SK-N-SH (cell line): ENCODE data around the gene ESPL1. TPM values are rescaled to one million over a fixed set of nuclear protein-coding genes. Genes with fewer than 3 reads are reported as not detected.

ENCODE experiments used
- CTCF ChIA-PET: fragments of 300-600, 350-600 bp; formaldehyde crosslinking; extraction: SDS; loops from one replicate; lab custom pipeline; 2021; lab: Yijun Ruan, JAX
- POLR2A ChIA-PET: fragments of 350-600 bp; sonication (Branson Sonifier 250); formaldehyde crosslinking; extraction: SDS; loops from one replicate; lab custom pipeline; 2020; ENCODE audit warnings: antibody characterized with exemption, inconsistent platforms; lab: Yijun Ruan, JAX
- DNase-seq: peaks from one replicate; pipeline ENCODE4 v3.0.0; 2012
- H2AFZ ChIP-seq: fragments of 200-600 bp; sonication (generic); 2 replicates; pipeline ENCODE4 v1.8.1; 2016; ENCODE audit warnings: antibody characterized with exemption, mild to moderate bottlenecking, low read depth
- H3F3A ChIP-seq: fragments of 200-600 bp; sonication (generic); replicated peaks from 2 replicates; pipeline ENCODE3; 2016; ENCODE audit warnings: antibody characterized with exemption, mild to moderate bottlenecking; ENCODE audit not compliant: insufficient read depth
- H3K27ac ChIP-seq, 2 experiments: fragments of 200-500 bp in 1 of 2; fragments of 200-600 bp in 1 of 2; sonication (Bioruptor generic) in 1 of 2; sonication (generic), shearing (Covaris generic) in 1 of 2; 2 replicates each; pipeline versions ENCODE4 v1.5.1 to v1.6.1; 2014 to 2016; ENCODE audit warnings: low read depth in 2 of 2, inconsistent platforms in 1 of 2, low read length in 1 of 2, mild to moderate bottlenecking in 1 of 2, mixed read lengths in 1 of 2
- H3K27me3 ChIP-seq: fragments of 200-600 bp; sonication (generic), shearing (Covaris generic); 2 replicates; pipeline ENCODE4 v1.6.1; 2016; ENCODE audit warnings: mixed run types; ENCODE audit not compliant: insufficient read depth
- H3K36me3 ChIP-seq, 2 experiments: fragments of 200-500 bp in 1 of 2; fragments of 200-600 bp in 1 of 2; sonication (Bioruptor generic) in 1 of 2; sonication (generic) in 1 of 2; replicated peaks in 1 of 2; 2 replicates each; pipeline versions ENCODE3 to v1.5.1; 2014 to 2016; ENCODE audit warnings: low read length in 1 of 2, mild to moderate bottlenecking in 1 of 2; ENCODE audit not compliant: insufficient read depth in 2 of 2, control insufficient read depth in 1 of 2
- H3K4me1 ChIP-seq, 2 experiments: fragments of 200-500 bp in 1 of 2; fragments of 200-600 bp in 1 of 2; sonication (Bioruptor generic) in 1 of 2; sonication (generic), shearing (Covaris generic) in 1 of 2; 2 replicates each; pipeline versions ENCODE4 v1.5.1 to v1.6.1; 2014 to 2016; ENCODE audit warnings: low read depth in 1 of 2, low read length in 1 of 2, mixed run types in 1 of 2; ENCODE audit not compliant: insufficient read depth in 2 of 2, control insufficient read depth in 1 of 2
- H3K4me2 ChIP-seq: fragments of 200-600 bp; sonication (generic), shearing (Covaris generic); 2 replicates; pipeline ENCODE4 v1.6.1; 2017; ENCODE audit warnings: mixed run types
- H3K4me3 ChIP-seq, 2 experiments: fragments of 200-500 bp in 1 of 2; fragments of 200-600 bp in 1 of 2; sonication (Bioruptor generic) in 1 of 2; sonication (generic), shearing (Covaris generic) in 1 of 2; 2 replicates each; pipeline versions ENCODE4 v1.5.1 to v1.8.1; 2014 to 2016; ENCODE audit warnings: low read depth in 2 of 2, inconsistent platforms in 1 of 2, low read length in 1 of 2, mild to moderate bottlenecking in 1 of 2, mixed read lengths in 1 of 2, moderate library complexity in 1 of 2
- H3K79me2 ChIP-seq: fragments of 200-600 bp; sonication (generic); 2 replicates; pipeline ENCODE4 v1.8.1; 2017; ENCODE audit warnings: mild to moderate bottlenecking; ENCODE audit not compliant: insufficient read depth
- H3K9ac ChIP-seq: fragments of 200-600 bp; sonication (generic); 2 replicates; pipeline ENCODE4 v1.6.1; 2017; ENCODE audit warnings: mixed run types
- H3K9me2 ChIP-seq: fragments of 200-600 bp; sonication (generic); 2 replicates; pipeline ENCODE4 v1.6.1; 2017; ENCODE audit warnings: mixed run types
- H3K9me3 ChIP-seq: fragments of 200-600 bp; sonication (generic); 2 replicates; pipeline ENCODE4 v1.6.1; 2017; ENCODE audit warnings: mixed run types, mild to moderate bottlenecking, moderate library complexity
- H4K20me1 ChIP-seq: fragments of 200-600 bp; sonication (generic); 2 replicates; pipeline ENCODE4 v1.6.1; 2017; ENCODE audit warnings: mild to moderate bottlenecking, mixed run types; ENCODE audit not compliant: insufficient read depth
- CTCF ChIP-seq: fragments of 200-600 bp; sonication (generic); IDR thresholded peaks from 2 replicates; pipeline ENCODE4 v1.6.1; 2017; ENCODE audit warnings: antibody characterized with exemption, mild to moderate bottlenecking, moderate library complexity
- FOXJ3 ChIP-seq: sonication (generic); formaldehyde crosslinking; IDR thresholded peaks from 2 replicates; pipeline ENCODE4 v1.5.1; 2020; ENCODE audit warnings: mild to moderate bottlenecking, missing genetic modification reagents
- FOXM1 ChIP-seq: IDR thresholded peaks from 2 replicates; pipeline ENCODE4 v1.4.0; 2012; ENCODE audit warnings: low read depth, mild to moderate bottlenecking
- GATA2 ChIP-seq: sonication (generic); formaldehyde crosslinking; IDR thresholded peaks from 2 replicates; pipeline ENCODE4 v1.5.0; 2020; ENCODE audit warnings: mild to moderate bottlenecking, missing genetic modification reagents
- NFIC ChIP-seq: IDR thresholded peaks from 2 replicates; pipeline ENCODE4 v1.4.0; 2012; ENCODE audit warnings: borderline replicate concordance
- RAD21 ChIP-seq: IDR thresholded peaks from 2 replicates; pipeline ENCODE4 v1.6.1; 2012; ENCODE audit warnings: mild to moderate bottlenecking, low read length
- SIN3A ChIP-seq: IDR thresholded peaks from 2 replicates; pipeline ENCODE4 v1.6.1; 2012; ENCODE audit warnings: low read depth, mild to moderate bottlenecking, low read length, moderate library complexity, borderline replicate concordance
- SMC3 ChIP-seq: IDR thresholded peaks from 2 replicates; pipeline ENCODE4 v1.6.1; 2012; ENCODE audit warnings: low read depth, low read length, improper control_type of control experiment
- TCF12 ChIP-seq: IDR thresholded peaks from 2 replicates; pipeline ENCODE4 v1.4.0; 2012
- TEAD4 ChIP-seq: IDR thresholded peaks from 2 replicates; pipeline ENCODE4 v1.4.0; 2012; ENCODE audit warnings: mild to moderate bottlenecking, borderline replicate concordance; ENCODE audit not compliant: insufficient read depth
- USF2 ChIP-seq: fragments of 150-350 bp; IDR thresholded peaks from 2 replicates; pipeline ENCODE4 v1.6.1; 2017; ENCODE audit warnings: antibody characterized with exemption, low read length, low read depth, borderline replicate concordance
- YY1 ChIP-seq: IDR thresholded peaks from 2 replicates; pipeline ENCODE4 v1.4.0; 2012; ENCODE audit warnings: low read depth, mild to moderate bottlenecking
- WGBS: methylation state at CpG from one replicate; pipeline ENCODE4 v1.1.6; 2017; ENCODE audit warnings: low lambda C conversion rate; 5-methylcytosine and 5-hydroxymethylcytosine counted together
- polyA plus RNA-seq, 3 experiments: library from polyadenylated mRNA; depleted of rRNA; stranded (reverse); fragments of >200 nt; gene quantifications; 2 replicates each; pipeline ENCODE4 v1.2.3, GENCODE V29; 2012
- TF ChIP-seq, protein P1 (sequence below): IDR thresholded peaks from 2 replicates; pipeline ENCODE4 v1.4.0; 2012; ENCODE audit warnings: low read depth
- TF ChIP-seq, protein P2 (sequence below): fragments of 150-350 bp; IDR thresholded peaks from 2 replicates; pipeline ENCODE4 v1.6.1; 2016; ENCODE audit warnings: mild to moderate bottlenecking, low read depth, low read length
- TF ChIP-seq, protein P3 (sequence below): IDR thresholded peaks from 2 replicates; pipeline ENCODE4; 2012
- TF ChIP-seq, protein P4 (sequence below): IDR thresholded peaks from 2 replicates; pipeline ENCODE4 v1.4.0; 2012; ENCODE audit warnings: low read depth, borderline replicate concordance

Gene ESPL1
- polyA plus RNA-seq, 1 of the 3 experiments (the other 2 are of a cell fraction): 8.6 TPM

DNA sequence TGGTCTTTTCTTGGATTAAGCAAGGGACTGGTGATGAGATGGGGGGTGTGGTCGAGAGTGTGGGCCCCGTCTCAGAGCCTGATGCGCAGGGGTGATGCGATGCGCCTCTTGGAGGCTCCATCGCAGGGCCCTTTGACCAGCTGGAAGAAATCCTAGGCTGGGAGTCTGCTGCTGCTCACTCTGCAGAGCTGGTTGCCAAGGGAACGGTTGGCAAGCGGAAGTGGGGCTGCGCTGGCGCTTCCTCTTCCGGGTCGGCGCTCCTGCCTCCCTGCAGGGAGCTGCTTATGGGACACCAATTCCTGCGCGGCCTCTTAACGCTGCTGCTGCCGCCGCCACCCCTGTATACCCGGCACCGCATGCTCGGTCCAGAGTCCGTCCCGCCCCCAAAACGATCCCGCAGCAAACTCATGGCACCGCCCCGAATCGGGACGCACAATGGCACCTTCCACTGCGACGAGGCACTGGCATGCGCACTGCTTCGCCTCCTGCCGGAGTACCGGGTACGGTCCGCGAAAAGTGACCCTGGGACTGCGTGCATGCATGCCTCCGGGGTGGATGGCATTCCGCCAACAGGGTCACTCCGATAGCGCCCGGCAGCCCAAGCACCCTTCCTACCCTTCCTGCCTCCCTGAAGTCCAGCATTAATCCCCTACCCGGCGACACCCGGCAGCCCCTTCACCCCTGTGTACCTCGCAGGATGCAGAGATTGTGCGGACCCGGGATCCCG, 31.5 kb downstream of the ESPL1 start, which contains the start of gene MYG1 (continued):
- TF ChIP-seq FOXJ3 (CRISPR knock-in tag): no peak
- TF ChIP-seq, protein P1, sequence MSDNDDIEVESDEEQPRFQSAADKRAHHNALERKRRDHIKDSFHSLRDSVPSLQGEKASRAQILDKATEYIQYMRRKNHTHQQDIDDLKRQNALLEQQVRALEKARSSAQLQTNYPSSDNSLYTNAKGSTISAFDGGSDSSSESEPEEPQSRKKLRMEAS: peak; percentile 82
- no peak for TF ChIP-seq RAD21
- TF ChIP-seq TCF12: no peak
- peak; percentile 60 for TF ChIP-seq SIN3A
- TF ChIP-seq, protein P2, sequence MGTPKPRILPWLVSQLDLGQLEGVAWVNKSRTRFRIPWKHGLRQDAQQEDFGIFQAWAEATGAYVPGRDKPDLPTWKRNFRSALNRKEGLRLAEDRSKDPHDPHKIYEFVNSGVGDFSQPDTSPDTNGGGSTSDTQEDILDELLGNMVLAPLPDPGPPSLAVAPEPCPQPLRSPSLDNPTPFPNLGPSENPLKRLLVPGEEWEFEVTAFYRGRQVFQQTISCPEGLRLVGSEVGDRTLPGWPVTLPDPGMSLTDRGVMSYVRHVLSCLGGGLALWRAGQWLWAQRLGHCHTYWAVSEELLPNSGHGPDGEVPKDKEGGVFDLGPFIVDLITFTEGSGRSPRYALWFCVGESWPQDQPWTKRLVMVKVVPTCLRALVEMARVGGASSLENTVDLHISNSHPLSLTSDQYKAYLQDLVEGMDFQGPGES: no peak
- peak; percentile 24 for TF ChIP-seq CTCF
- TF ChIP-seq TEAD4: no peak

GRCh38 chr12:53300187-53300586, 32.1 kb downstream of the ESPL1 start:
- peaks cover 23 to 33% of the 10 kb centered on the region in 2 experiments for H3K36me3 ChIP-seq
- DNase-seq: peak; percentile 41
- POLR2A ChIA-PET: interaction anchor here (0.7 to 2.8 kb wide), 4 partner anchors 8 to 120 kb away, joined by 3 to 19 read pairs (median 8); partner anchors contain the start of genes AAAS, CSAD and ZNF740

DNA sequence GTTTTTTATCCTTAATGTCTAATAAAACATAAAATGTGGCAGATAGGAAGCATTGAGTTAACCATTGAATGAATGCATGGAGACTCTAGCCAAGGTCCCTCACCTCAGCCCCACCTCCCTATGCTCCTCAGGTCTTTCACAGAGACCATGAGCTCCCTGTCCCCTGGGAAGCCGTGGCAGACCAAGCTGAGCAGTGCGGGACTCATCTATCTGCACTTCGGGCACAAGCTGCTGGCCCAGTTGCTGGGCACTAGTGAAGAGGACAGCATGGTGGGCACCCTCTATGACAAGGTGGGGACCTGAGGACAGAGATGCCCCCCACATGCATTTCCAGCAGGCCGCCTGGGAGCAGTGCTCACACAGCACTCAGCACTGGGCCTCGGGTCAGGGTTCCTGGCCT, 34.8 kb downstream of the ESPL1 start:
- Histone ChIP-seq H3K79me2 (peaks cover 58% of the 10 kb centered on the region), H3K9me2 (no peaks in the 10 kb centered on the region), H3K27ac (no peak overlapping the region), H3K4me3 (no peak overlapping the region), H3K9me3 (no peaks in the 10 kb centered on the region), H4K20me1 (no peaks in the 10 kb centered on the region), H3K9ac (no peak overlapping the region), H3F3A (peaks cover 12% of the 10 kb centered on the region), H3K4me2 (0 out of 2 replicates have a peak overlapping the region, but pooled peaks have one; percentile 80), H3K4me1 (peaks cover 11 to 22% of the 10 kb centered on the region in 2 experiments), H3K27me3 (no peaks in the 10 kb centered on the region), H3K36me3 (peaks cover 32 to 46% of the 10 kb centered on the region in 2 experiments), H2AFZ (no peak overlapping the region)
- WGBS: 90% methylated on average over 5 of the region's 5 CpGs
- CTCF ChIA-PET: interaction anchor here (1.3 to 5.8 kb wide), 5 partner anchors 18 to 90 kb away, joined by 3 to 39 read pairs (median 5); partner anchors contain the start of genes AAAS and ESPL1
- no peak for DNase-seq
- POLR2A ChIA-PET: interaction anchor here (1.5 kb wide), 1 partner anchor 18 kb away, joined by 4 read pairs; the partner anchor contains the start of gene AAAS
- TF ChIP-seq, protein P3, sequence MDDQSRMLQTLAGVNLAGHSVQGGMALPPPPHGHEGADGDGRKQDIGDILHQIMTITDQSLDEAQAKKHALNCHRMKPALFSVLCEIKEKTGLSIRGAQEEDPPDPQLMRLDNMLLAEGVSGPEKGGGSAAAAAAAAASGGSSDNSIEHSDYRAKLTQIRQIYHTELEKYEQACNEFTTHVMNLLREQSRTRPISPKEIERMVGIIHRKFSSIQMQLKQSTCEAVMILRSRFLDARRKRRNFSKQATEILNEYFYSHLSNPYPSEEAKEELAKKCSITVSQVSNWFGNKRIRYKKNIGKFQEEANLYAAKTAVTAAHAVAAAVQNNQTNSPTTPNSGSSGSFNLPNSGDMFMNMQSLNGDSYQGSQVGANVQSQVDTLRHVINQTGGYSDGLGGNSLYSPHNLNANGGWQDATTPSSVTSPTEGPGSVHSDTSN: no peak
- TF ChIP-seq USF2: no peak
- TF ChIP-seq, protein P4, sequence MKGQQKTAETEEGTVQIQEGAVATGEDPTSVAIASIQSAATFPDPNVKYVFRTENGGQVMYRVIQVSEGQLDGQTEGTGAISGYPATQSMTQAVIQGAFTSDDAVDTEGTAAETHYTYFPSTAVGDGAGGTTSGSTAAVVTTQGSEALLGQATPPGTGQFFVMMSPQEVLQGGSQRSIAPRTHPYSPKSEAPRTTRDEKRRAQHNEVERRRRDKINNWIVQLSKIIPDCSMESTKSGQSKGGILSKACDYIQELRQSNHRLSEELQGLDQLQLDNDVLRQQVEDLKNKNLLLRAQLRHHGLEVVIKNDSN: no peak
- TF ChIP-seq, protein P1: no peak
- TF ChIP-seq YY1: no peak
- no peak for TF ChIP-seq SMC3
- TF ChIP-seq NFIC: no peak
- no peak for TF ChIP-seq FOXM1

More at GRCh38 chr12:53300187-53300586, 32.1 kb downstream of the ESPL1 start:
- WGBS: 2% methylated on average over 12 of the region's 12 CpGs
- Histone ChIP-seq H3K9ac (peak overlapping the region; percentile 77), H3K9me2 (no peaks in the 10 kb centered on the region), H3K27ac (peak overlapping the region; percentile 85 to 88), H3K27me3 (no peaks in the 10 kb centered on the region), H2AFZ (peak overlapping the region; percentile 56; the same call in 1 of the 2 replicates), H3K79me2 (peaks cover 82% of the 10 kb centered on the region), H3K4me3 (peak overlapping the region; percentile 77), H3K4me1 (peaks cover 11 to 22% of the 10 kb centered on the region in 2 experiments), H3F3A (peaks cover 21% of the 10 kb centered on the region), H3K4me2 (peak overlapping the region; percentile 80), H3K9me3 (no peaks in the 10 kb centered on the region), H4K20me1 (no peaks in the 10 kb centered on the region)
- CTCF ChIA-PET: interaction anchor here (1.1 to 19.2 kb wide), 6 partner anchors 21 to 192 kb away, joined by 3 to 363 read pairs (median 16); partner anchors contain the start of gene AAAS
- TF ChIP-seq FOXJ3 (CRISPR knock-in tag) (no peak), GATA2 (CRISPR knock-in tag) (no peak), TEAD4 (no peak)
